ENCODE measurements around the gene BLVRB.

The BLVRB gene

GRCh38 chr19:40403262-40403984 is 62.1 kb downstream of the BLVRB start:
- DNase-seq (ENCODE audit: low read depth): peak; percentile 54

GRCh38 chr19:40400559-40400958 is 65.0 kb downstream of the BLVRB start:
- no peak for DNase-seq (ENCODE audit: low read depth)

- DNase-seq (ENCODE audit: low read depth): peak; percentile 21
These were observed 67.0 kb downstream of the BLVRB start for GRCh38 chr19:40398417-40399131.
